ENCODE measurements around the gene PSME1.

The PSME1 gene

DNA sequence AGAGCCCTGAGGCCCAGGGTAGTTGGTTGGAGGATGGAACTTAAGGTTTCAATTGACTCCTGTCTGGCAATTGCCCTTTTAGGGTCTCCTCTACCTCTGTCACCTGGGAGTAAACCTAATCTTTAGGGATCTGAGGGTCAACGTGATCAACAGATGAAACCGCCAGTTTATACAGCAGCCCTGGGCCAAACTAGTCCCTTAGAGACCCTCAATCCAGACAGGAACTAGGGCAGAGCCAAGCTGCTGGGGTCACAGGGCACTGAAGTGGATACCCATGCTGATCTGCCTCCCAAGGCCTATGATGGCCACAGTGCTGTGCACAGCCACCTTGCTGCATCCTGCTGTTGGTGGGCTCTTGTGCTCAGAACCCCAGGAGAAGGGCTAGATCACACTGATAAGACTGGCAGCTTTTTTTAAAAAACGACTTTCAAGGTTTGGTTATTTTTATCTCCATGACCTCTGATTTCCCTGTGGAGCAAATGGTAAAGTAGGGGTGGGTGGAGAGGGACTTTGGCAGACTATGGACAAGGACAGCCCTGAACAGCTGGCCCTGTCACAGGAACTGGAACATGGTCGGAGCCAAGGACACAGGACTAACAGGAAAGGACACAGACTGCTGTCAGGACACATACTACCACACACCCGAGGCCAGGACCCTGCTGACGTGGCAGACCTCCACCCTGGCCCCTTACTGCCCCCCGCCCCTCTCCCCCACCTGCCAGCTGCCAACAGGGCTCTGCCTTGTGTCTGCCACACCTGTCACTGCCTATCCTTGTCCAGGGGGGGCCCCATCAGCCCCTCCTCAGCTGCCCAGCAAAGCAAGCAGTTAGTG, 5.1 kb upstream of the PSME1 start:
- Histone ChIP-seq H3K9me2 (replicated peaks; ENCODE audit: low read depth, low read length) (no peaks in the 10 kb centered on the region), H3K9me3 (ENCODE audit: insufficient read depth, low read depth, low read length) (no peaks in the 10 kb centered on the region), H2AFZ (ENCODE audit: low read length) (no peak overlapping the region), H3F3A (ENCODE audit: low read depth) (no peaks in the 10 kb centered on the region), H3K36me3 (ENCODE audit: insufficient read depth, low read length) (no peaks in the 10 kb centered on the region), H3K4me2 (ENCODE audit: low read depth, low read length, poor library complexity, severe bottlenecking) (peak overlapping the region; percentile 12), H3K4me1 (ENCODE audit: insufficient read depth, low read length, poor library complexity, severe bottlenecking) (peaks cover 22% of the 10 kb centered on the region), H3K9ac (ENCODE audit: low read depth, low read length, poor library complexity, severe bottlenecking) (peak overlapping the region; percentile 17), H4K20me1 (ENCODE audit: insufficient read depth, low read length, poor library complexity, severe bottlenecking) (no peaks in the 10 kb centered on the region), H3K4me3 (ENCODE audit: low read length, poor library complexity, severe bottlenecking) (no peak overlapping the region), H3K79me2 (ENCODE audit: insufficient read depth, low read length) (no peaks in the 10 kb centered on the region), H3K27me3 (ENCODE audit: insufficient read depth, low read length, poor library complexity, severe bottlenecking) (no peaks in the 10 kb centered on the region)
- TF ChIP-seq CTCF (conservative IDR thresholded peaks at IDR 0.05; ENCODE audit: low read length) (no peak), EZH2phosphoT487 (IDR thresholded peaks at IDR 0.05; ENCODE audit: borderline replicate concordance) (no peak)

GRCh38 chr14:24131549-24131966, 4.4 kb upstream of the PSME1 start:
- H3K4me1 ChIP-seq (ENCODE audit: insufficient read depth, low read length, poor library complexity, severe bottlenecking) = peaks cover 27% of the 10 kb centered on the region
- no peaks in the 10 kb centered on the region for H3K27me3 ChIP-seq (ENCODE audit: insufficient read depth, low read length, poor library complexity, severe bottlenecking)
- H3K4me3 ChIP-seq (ENCODE audit: low read length, poor library complexity, severe bottlenecking) = no peak overlapping the region
- no peak overlapping the region for H3K9ac ChIP-seq (ENCODE audit: low read depth, low read length, poor library complexity, severe bottlenecking)
- TF ChIP-seq EZH2phosphoT487 (IDR thresholded peaks at IDR 0.05; ENCODE audit: borderline replicate concordance) (no peak), CTCF (conservative IDR thresholded peaks at IDR 0.05; ENCODE audit: low read length) (no peak)
- no peak overlapping the region for H3K4me2 ChIP-seq (ENCODE audit: low read depth, low read length, poor library complexity, severe bottlenecking)
- no peaks in the 10 kb centered on the region for H3F3A ChIP-seq (ENCODE audit: low read depth)
- H3K9me3 ChIP-seq (ENCODE audit: insufficient read depth, low read depth, low read length) = no peaks in the 10 kb centered on the region
- H2AFZ ChIP-seq (ENCODE audit: low read length) = no peak overlapping the region
- peaks cover 6% of the 10 kb centered on the region for H3K79me2 ChIP-seq (ENCODE audit: insufficient read depth, low read length)
- H3K9me2 ChIP-seq (replicated peaks; ENCODE audit: low read depth, low read length) = no peaks in the 10 kb centered on the region
- no peaks in the 10 kb centered on the region for H3K36me3 ChIP-seq (ENCODE audit: insufficient read depth, low read length)
- peaks cover 3% of the 10 kb centered on the region for H4K20me1 ChIP-seq (ENCODE audit: insufficient read depth, low read length, poor library complexity, severe bottlenecking)

DNA sequence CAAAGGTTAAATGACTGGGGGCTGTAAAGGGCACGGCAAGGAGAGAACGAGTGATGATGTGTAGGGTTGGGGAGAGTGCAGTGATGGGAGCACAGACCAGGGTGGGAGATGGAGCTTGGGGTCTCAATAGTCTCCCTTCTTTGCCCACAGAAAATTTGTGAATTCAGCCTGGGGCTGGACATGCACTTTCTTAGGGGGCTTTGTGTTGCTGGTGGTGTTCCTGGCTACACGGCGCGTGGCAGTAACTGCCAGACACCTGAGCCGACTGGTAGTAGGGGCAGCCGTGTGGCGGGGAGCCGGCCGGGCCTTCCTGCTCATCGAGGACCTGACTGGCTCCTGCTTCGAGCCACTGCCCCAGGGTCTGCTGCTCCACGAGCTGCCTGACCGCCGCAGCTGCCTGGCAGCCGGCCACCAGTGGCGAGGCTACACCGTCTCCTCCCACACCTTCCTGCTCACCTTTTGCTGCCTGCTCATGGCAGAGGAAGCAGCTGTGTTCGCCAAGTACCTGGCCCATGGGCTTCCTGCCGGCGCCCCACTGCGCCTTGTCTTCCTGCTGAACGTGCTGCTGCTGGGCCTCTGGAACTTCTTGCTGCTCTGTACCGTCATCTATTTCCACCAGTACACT, 3.8 kb upstream of the PSME1 start:
- TF ChIP-seq EZH2phosphoT487 (IDR thresholded peaks at IDR 0.05; ENCODE audit: borderline replicate concordance) = no peak
- TF ChIP-seq CTCF (conservative IDR thresholded peaks at IDR 0.05; ENCODE audit: low read length) = no peak
- Histone ChIP-seq H3K4me3 (ENCODE audit: low read length, poor library complexity, severe bottlenecking) (no peak overlapping the region), H3K4me2 (ENCODE audit: low read depth, low read length, poor library complexity, severe bottlenecking) (no peak overlapping the region)

More for the DNA sequence above, 3.8 kb upstream of the PSME1 start:
- H3K27me3 ChIP-seq (ENCODE audit: insufficient read depth, low read length, poor library complexity, severe bottlenecking) = no peaks in the 10 kb centered on the region
- no peak overlapping the region for H3K9ac ChIP-seq (ENCODE audit: low read depth, low read length, poor library complexity, severe bottlenecking)
- H3K36me3 ChIP-seq (ENCODE audit: insufficient read depth, low read length) = no peaks in the 10 kb centered on the region
- no peaks in the 10 kb centered on the region for H3K9me2 ChIP-seq (replicated peaks; ENCODE audit: low read depth, low read length)
- H3K4me1 ChIP-seq (ENCODE audit: insufficient read depth, low read length, poor library complexity, severe bottlenecking) = peaks cover 33% of the 10 kb centered on the region
- no peaks in the 10 kb centered on the region for H3F3A ChIP-seq (ENCODE audit: low read depth)
- peaks cover 12% of the 10 kb centered on the region for H3K79me2 ChIP-seq (ENCODE audit: insufficient read depth, low read length)
- H2AFZ ChIP-seq (ENCODE audit: low read length) = no peak overlapping the region
- peaks cover 4% of the 10 kb centered on the region for H4K20me1 ChIP-seq (ENCODE audit: insufficient read depth, low read length, poor library complexity, severe bottlenecking)
- H3K9me3 ChIP-seq (ENCODE audit: insufficient read depth, low read depth, low read length) = no peaks in the 10 kb centered on the region

All from Loucy (cell line).